Ovary (tissue), 9 donors: ENCODE results near the gene PTPN14. TPM values are rescaled to one million over a fixed set of nuclear protein-coding genes. Genes with fewer than 3 reads are reported as not detected.
"Not testable (repeated sequence)": the region's sequence is repeated elsewhere in the genome, so short reads cannot be mapped to it uniquely, and the experiment has no call there.

Experiments used
- DNase-seq, 5 donors: peaks; one replicate each; pipeline ENCODE4 v3.0.0-alpha.2; 2019 to 2020
- H3K27ac ChIP-seq, 2 donors: fragments of 200-600 bp; one replicate each; pipeline versions ENCODE4 v1.5.1 to v1.8.0; 2019 to 2022
- H3K27me3 ChIP-seq: fragments of 200-600 bp; one replicate; pipeline ENCODE4 v1.8.0; 2022
- H3K36me3 ChIP-seq: fragments of 200-600 bp; sonication (generic); one replicate; pipeline ENCODE4 v1.5.1; 2019
- H3K4me1 ChIP-seq: one replicate; pipeline ENCODE4 v1.8.1; 2013; ENCODE audit warnings: mild to moderate bottlenecking, moderate library complexity; ENCODE audit not compliant: insufficient read depth
- H3K4me3 ChIP-seq: fragments of 200-600 bp; sonication (generic); one replicate; pipeline ENCODE4 v1.5.1; 2017
- H3K9me3 ChIP-seq, 2 donors: fragments of 200-600 bp in 1 of 2; sonication (generic) in 1 of 2; one replicate each; pipeline versions ENCODE4 v1.5.1 to v1.8.1; 2013 to 2019; ENCODE audit warnings: mild to moderate bottlenecking in 1 of 2, moderate library complexity in 1 of 2
- CTCF ChIP-seq, 3 donors: fragments of 450-650 bp in 2 of 3; fragments of 200-600 bp in 1 of 3; IDR thresholded peaks; one replicate each; pipeline versions ENCODE4 v1.5.1 to v1.8.0; 2016 to 2022; ENCODE audit warnings: antibody characterized with exemption in 3 of 3, mild to moderate bottlenecking in 1 of 3
- EP300 ChIP-seq: sonication (generic); formaldehyde crosslinking; IDR thresholded peaks from one replicate; pipeline ENCODE4 v1.6.1; 2017; ENCODE audit warnings: antibody characterized with exemption
- POLR2A ChIP-seq: fragments of 450-650 bp; IDR thresholded peaks from one replicate; pipeline ENCODE4 v1.6.1; 2017; ENCODE audit warnings: antibody characterized with exemption, mild to moderate bottlenecking, moderate library complexity
- WGBS, 3 donors: extraction: QIAGEN DNeasy Blood & Tissue Kit in 1 of 3; methylation state at CpG; one replicate each; pipeline versions ENCODE4 v1.1.5 to v1.1.7; 2013 to 2017; 5-methylcytosine and 5-hydroxymethylcytosine counted together
- intact Hi-C, 4 donors: fragments of 100-400 bp; cut with DNase I; formaldehyde crosslinking; loops; one replicate each; pipeline versions ENCODE4 v1.11.0 to v1.15.1; 2022 to 2023
- polyA plus RNA-seq, 2 donors: library from polyadenylated mRNA; stranded (reverse); fragments of 200-250 nt in 1 of 2; fragments of 350-450 nt in 1 of 2; fragmentation: Illumina TruSeq in 1 of 2; extraction: RNeasy Lipid Tissue Mini Kit (QIAGEN cat#74804) in 1 of 2; gene quantifications; one replicate each; pipeline ENCODE4 v1.2.3, GENCODE V29; 2013 to 2014
- total RNA-seq, 7 donors: library from RNA; depleted of rRNA in 2 of 7; stranded (reverse); fragments of >200 nt in 2 of 7; fragmentation: NEBNext Ultra II Directional in 3 of 7; extraction: Animal tissue kit (Norgen Biotek cat#: 25700) in 3 of 7; gene quantifications; one replicate each; pipeline versions ENCODE4 v1.1.0 to v1.2.4, GENCODE V29; 2016 to 2023
- donor health status: DM: no; HTN: no; CAD: no; lungs with moderate emphysema.
- donor health status: DM: no; HTN: no; CAD: no.
- donor health status: Bipolar disorder and iron deficiency.
- donor health status: DM: yes; HTN: yes; CAD: no.
- donor health status: DM: no; HTN: no; CAD: no.
- donor health status: DM: yes; HTN: yes; CAD: no.

PTPN14 gene
- total and polyA plus RNA-seq, 9 donors, result 7.6 to 68.9 (median 41.1) TPM

- Histone ChIP-seq H3K9me3 (no peaks in the 10 kb centered on the region), H3K27ac (no peak overlapping the region), H3K4me1 (no peaks in the 10 kb centered on the region), H3K27me3 (no peaks in the 10 kb centered on the region), H3K4me3 (no peak overlapping the region), H3K36me3 (no peaks in the 10 kb centered on the region)
- WGBS, 3 donors, result 77 to 78% (median 77%) methylated on average over 5 of the region's 5 CpGs
- intact Hi-C loops, result no loop called here
- no peak for DNase-seq
- no peak for TF ChIP-seq POLR2A
- TF ChIP-seq CTCF (IDR thresholded peaks at IDR 0.05), result no peak
- TF ChIP-seq EP300, result no peak
These were observed 66.3 kb downstream of the PTPN14 start for GRCh38 chr1:214485151-214485550.

DNA sequence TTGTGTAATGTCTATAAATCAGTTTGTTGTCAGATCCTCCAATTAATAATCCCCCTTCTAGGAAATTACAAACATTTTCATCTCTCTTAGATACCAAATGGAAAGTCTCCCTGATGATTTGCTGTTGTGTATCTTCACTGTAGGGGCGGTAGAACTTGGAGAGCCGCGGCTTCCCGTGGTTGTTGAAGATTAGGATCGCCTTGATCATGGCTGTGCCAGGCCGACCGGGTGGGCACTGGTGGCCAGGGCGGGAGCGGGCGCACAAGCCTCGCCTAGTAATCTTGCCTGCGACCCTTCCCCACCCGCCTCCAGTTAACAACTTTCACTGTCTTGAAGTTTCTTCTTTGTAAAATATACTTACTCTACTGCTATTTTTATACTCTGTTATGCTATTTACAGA lies 68.2 kb downstream of the PTPN14 start:
- 76 to 89% (median 83%) methylated on average over 13 of the region's 13 CpGs for WGBS, 3 donors
- intact Hi-C loops, H3K4me1 ChIP-seq, H3K27me3 ChIP-seq, H3K36me3 ChIP-seq, H3K27ac ChIP-seq, H3K4me3 ChIP-seq, H3K9me3 ChIP-seq, DNase-seq: not testable (repeated sequence)

DNA sequence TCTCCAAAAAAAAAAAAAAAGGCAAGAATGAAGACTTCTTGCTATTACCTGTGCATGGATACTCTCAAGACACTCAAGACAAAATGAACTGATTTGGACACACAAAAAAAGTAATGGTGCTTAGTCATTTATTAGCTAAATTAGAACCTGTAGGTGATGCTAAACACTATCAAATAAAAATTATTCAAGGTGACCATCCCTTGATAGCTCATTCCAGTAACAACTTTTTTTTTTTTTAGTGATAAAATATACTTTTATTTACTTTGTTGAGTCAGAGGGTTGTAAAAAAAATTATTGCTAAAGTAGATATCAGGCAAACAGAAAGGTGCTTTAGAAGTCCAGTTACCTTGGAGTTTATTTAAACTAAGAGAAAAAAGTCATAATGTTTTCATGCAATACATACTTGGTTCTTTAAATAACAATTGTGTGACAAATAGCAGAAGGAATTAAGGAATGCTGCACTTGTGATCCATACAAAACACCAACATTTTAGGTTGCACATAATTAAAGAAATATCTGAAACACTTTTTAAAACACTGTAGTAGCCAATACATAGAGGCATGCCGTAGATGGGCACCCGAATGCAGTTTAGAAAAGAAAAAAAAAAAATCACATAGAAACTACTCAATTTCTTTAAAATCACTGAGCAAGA lies 69.3 kb downstream of the PTPN14 start:
- DNase-seq, H3K27me3 ChIP-seq, H3K27ac ChIP-seq, H3K4me1 ChIP-seq, H3K9me3 ChIP-seq, intact Hi-C loops, H3K4me3 ChIP-seq, H3K36me3 ChIP-seq: not testable (repeated sequence)
- 29 to 37% (median 36%) methylated on average over 2 of the region's 2 CpGs for WGBS, 3 donors

- H3K36me3 ChIP-seq, result no peaks in the 10 kb centered on the region
- H3K4me1 ChIP-seq, result peaks cover 13% of the 10 kb centered on the region
- peak overlapping the region in 1 of 2 donors; percentile 4 for H3K27ac ChIP-seq
- TF ChIP-seq POLR2A, result no peak
- TF ChIP-seq EP300, result no peak
- TF ChIP-seq CTCF (IDR thresholded peaks at IDR 0.05), result no peak
- DNase-seq, result no peak
- H3K4me3 ChIP-seq, result no peak overlapping the region
- H3K27me3 ChIP-seq, result no peaks in the 10 kb centered on the region
- intact Hi-C loops, result no loop called here
- WGBS, 3 donors, result 30 to 52% (median 36%) methylated on average over 7 of the region's 7 CpGs
- no peaks in the 10 kb centered on the region for H3K9me3 ChIP-seq
These were observed 74.2 kb downstream of the PTPN14 start for GRCh38 chr1:214476986-214477870.

DNA sequence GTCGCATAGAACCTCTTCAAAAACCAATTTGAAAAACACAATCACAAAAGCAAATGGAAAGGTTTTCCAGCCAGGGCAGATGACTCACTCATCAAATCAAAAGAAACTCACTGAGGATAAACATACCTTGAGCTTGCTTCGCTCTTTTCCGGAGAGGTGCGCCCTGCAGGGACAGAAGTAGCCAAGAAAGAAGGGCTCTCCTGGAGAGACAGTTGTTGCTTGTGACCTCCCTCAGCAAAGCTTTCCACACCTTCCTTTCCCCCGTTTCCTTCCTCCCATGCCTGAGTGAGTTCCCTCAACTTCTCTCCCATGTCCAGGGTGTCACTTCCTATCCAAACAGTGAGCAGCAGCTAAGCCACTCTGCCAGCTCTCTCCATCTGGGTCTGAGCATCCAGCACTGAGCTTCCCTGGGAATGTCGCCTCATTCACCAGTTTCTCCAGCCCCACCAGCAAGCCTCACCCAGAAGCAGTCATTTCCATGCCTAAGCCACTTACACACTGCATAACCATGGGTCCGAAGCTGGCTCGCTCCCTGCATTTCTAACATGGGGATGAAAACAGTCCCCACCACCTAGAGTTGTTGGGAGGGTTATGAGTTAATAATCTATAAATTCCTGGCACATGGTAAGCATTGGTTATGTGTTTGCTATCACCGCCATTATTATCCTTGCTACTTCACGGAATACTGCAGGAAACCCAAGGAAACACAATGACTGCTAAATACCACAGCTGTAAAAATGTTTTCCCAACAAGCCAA lies 75.0 kb downstream of the PTPN14 start:
- Histone ChIP-seq H3K4me1 (peaks cover 13% of the 10 kb centered on the region), H3K27ac (no peak overlapping the region), H3K9me3 (no peaks in the 10 kb centered on the region), H3K27me3 (no peaks in the 10 kb centered on the region), H3K36me3 (no peaks in the 10 kb centered on the region), H3K4me3 (no peak overlapping the region)
- intact Hi-C loops, result no loop called here
- DNase-seq, result no peak
- WGBS, 3 donors, result 80 to 83% (median 80%) methylated on average over 10 of the region's 10 CpGs
- TF ChIP-seq EP300 (no peak), CTCF (IDR thresholded peaks at IDR 0.05) (no peak), POLR2A (no peak)
